HCT116 (cell line): ENCODE results near the gene CALML6. TPM values are rescaled to one million over a fixed set of nuclear protein-coding genes. Genes with fewer than 3 reads are reported as not detected.

Source experiments
- ATAC-seq: fragments of 200-7000 bp; cut with Tn5 transposase; 2 replicates; pipeline ENCODE4 v1.9.1; 2020; ENCODE audit warnings: mild to moderate bottlenecking, moderate library complexity
- BruUV-seq: library from RNA; stranded (reverse); fragments of 400-500 nt; replicated peaks from 2 replicates; lab custom pipeline; 2021; lab: Mats Ljungman, UMichigan
- CTCF ChIA-PET: fragments of 300-600 bp; sonication (Branson Sonifier 250); formaldehyde crosslinking; loops from one replicate; lab custom pipeline; 2021; ENCODE audit warnings: antibody characterized with exemption; lab: Charles Lee
- POLR2A ChIA-PET: fragments of 300-600, 350-600 bp; sonication (Branson Sonifier 250); formaldehyde crosslinking; loops from one replicate; lab custom pipeline; 2021; ENCODE audit warnings: antibody characterized with exemption; lab: Charles Lee
- RAD21 ChIA-PET, 2 experiments: fragments of 300-600 bp; sonication (Branson Sonifier 250); formaldehyde crosslinking; loops; one replicate each; lab custom pipeline; 2023; ENCODE audit warnings: low total read pairs in 2 of 2; ENCODE audit not compliant: uncharacterized antibody in 2 of 2, unreplicated experiment in 2 of 2, low non-redundant PET in 1 of 2; lab: Charles Lee
- DNase-seq: peaks from one replicate; pipeline ENCODE4 v3.0.0-alpha.2; 2010; ENCODE audit warnings: low read depth, low spot score
- H2AFZ ChIP-seq: fragments of 200-600 bp; shearing (Covaris generic), sonication (generic); 2 replicates; pipeline ENCODE4 v1.6.1; 2017; ENCODE audit warnings: low read depth, mixed run types, mixed read lengths, antibody characterized with exemption, low read length; ENCODE audit not compliant: poor library complexity, severe bottlenecking
- H3K27ac ChIP-seq: 2 replicates; pipeline ENCODE4 v1.5.1; 2012; ENCODE audit warnings: low read depth, low read length
- H3K27me3 ChIP-seq: fragments of 200-600 bp; sonication (generic); 2 replicates; pipeline ENCODE4 v1.6.1; 2016; ENCODE audit warnings: mixed run types, low read length, mixed read lengths; ENCODE audit not compliant: insufficient read depth
- H3K36me3 ChIP-seq, 2 experiments: fragments of 200-500 bp in 1 of 2; fragments of 200-600 bp in 1 of 2; sonication (Bioruptor generic) in 1 of 2; sonication (generic) in 1 of 2; 2 replicates each; pipeline versions ENCODE4 v1.5.1 to v1.6.1; 2014 to 2016; ENCODE audit warnings: low read length in 2 of 2, inconsistent platforms in 1 of 2, mixed read lengths in 1 of 2, mixed run types in 1 of 2; ENCODE audit not compliant: insufficient read depth in 2 of 2, control insufficient read depth in 1 of 2
- H3K4me1 ChIP-seq, 2 experiments: fragments of 200-600 bp in 1 of 2; sonication (generic) in 1 of 2; 2 replicates each; pipeline versions ENCODE4 v1.5.1 to v1.6.1; 2012 to 2017; ENCODE audit warnings: low read length in 2 of 2, inconsistent platforms in 1 of 2, mild to moderate bottlenecking in 1 of 2, mixed read lengths in 1 of 2, mixed run types in 1 of 2, moderate library complexity in 1 of 2; ENCODE audit not compliant: insufficient read depth in 2 of 2, control insufficient read depth in 1 of 2
- H3K4me2 ChIP-seq: fragments of 200-600 bp; sonication (generic); 2 replicates; pipeline ENCODE4 v1.6.1; 2017; ENCODE audit warnings: mixed run types, low read length, mixed read lengths
- H3K4me3 ChIP-seq, 2 experiments: fragments of 200-600 bp in 1 of 2; sonication (generic) in 1 of 2; replicated peaks in 1 of 2; 2 replicates each; pipeline ENCODE4 v1.5.1; 2011 to 2016; ENCODE audit warnings: low read length in 2 of 2, control low read depth in 1 of 2, low read depth in 1 of 2, mild to moderate bottlenecking in 1 of 2, mixed read lengths in 1 of 2, mixed run types in 1 of 2
- H3K79me2 ChIP-seq: fragments of 200-600 bp; sonication (generic); 2 replicates; pipeline ENCODE4 v1.6.1; 2017; ENCODE audit warnings: mild to moderate bottlenecking, mixed run types, low read length, moderate library complexity, mixed read lengths; ENCODE audit not compliant: insufficient read depth
- H3K9ac ChIP-seq: fragments of 200-600 bp; sonication (generic); 2 replicates; pipeline ENCODE4 v1.6.1; 2016; ENCODE audit warnings: low read length, mixed read lengths
- H3K9me2 ChIP-seq: fragments of 200-600 bp; sonication (generic), shearing (Covaris generic); 2 replicates; pipeline ENCODE4 v1.6.1; 2017; ENCODE audit warnings: mixed run types, mild to moderate bottlenecking, moderate library complexity; ENCODE audit not compliant: insufficient read depth
- H3K9me3 ChIP-seq, 2 experiments: fragments of 200-500 bp in 1 of 2; fragments of 200-600 bp in 1 of 2; sonication (Bioruptor generic) in 1 of 2; sonication (generic) in 1 of 2; 2 replicates each; pipeline ENCODE4 v1.6.1; 2014 to 2017; ENCODE audit warnings: low read length in 2 of 2, mixed read lengths in 2 of 2, inconsistent platforms in 1 of 2, low read depth in 1 of 2, mild to moderate bottlenecking in 1 of 2, mixed run types in 1 of 2, moderate library complexity in 1 of 2; ENCODE audit not compliant: control insufficient read depth in 1 of 2, insufficient read depth in 1 of 2
- H4K20me1 ChIP-seq: fragments of 200-600 bp; sonication (generic), shearing (Covaris generic); 2 replicates; pipeline ENCODE4 v1.6.1; 2017; ENCODE audit warnings: mixed run types, mild to moderate bottlenecking, moderate library complexity; ENCODE audit not compliant: insufficient read depth
- ATF3 ChIP-seq: IDR thresholded peaks from 2 replicates; pipeline ENCODE4 v1.6.1; 2012
- EZH2 ChIP-seq: fragments of 200-600 bp; sonication (generic); IDR thresholded peaks from 2 replicates; pipeline ENCODE4 v1.6.1; 2017; ENCODE audit warnings: antibody characterized with exemption, mixed run types
- FOSL1 ChIP-seq: IDR thresholded peaks from 2 replicates; pipeline ENCODE4 v1.6.1; 2012; ENCODE audit warnings: low read depth
- REST ChIP-seq: IDR thresholded peaks from 2 replicates; pipeline ENCODE4 v1.6.1; 2012; ENCODE audit warnings: low read depth
- SP1 ChIP-seq: IDR thresholded peaks from 2 replicates; pipeline ENCODE4 v1.6.1; 2012; ENCODE audit warnings: low read depth
- TCF7L2 ChIP-seq: IDR thresholded peaks from 2 replicates; pipeline ENCODE4 v1.7.0; 2011; ENCODE audit warnings: borderline replicate concordance, inconsistent platforms; ENCODE audit not compliant: insufficient read depth, insufficient read length; ENCODE audit errors: extremely low read depth
- YY1 ChIP-seq: IDR thresholded peaks from 2 replicates; pipeline ENCODE4 v1.6.1; 2011; ENCODE audit warnings: low read length, low read depth, moderate library complexity, mild to moderate bottlenecking; ENCODE audit not compliant: insufficient replicate concordance; ENCODE audit errors: extremely low read depth
- intact Hi-C: fragments of 100-400 bp; cut with micrococcal nuclease; formaldehyde crosslinking; loops from 2 replicates; pipeline ENCODE4 v1.10.0; 2022
- total RNA-seq: library from RNA; stranded (reverse); gene quantifications from one replicate; pipeline ENCODE4 v1.2.1, GENCODE V29; 2021; ENCODE audit not compliant: unreplicated experiment

Gene CALML6
- total RNA-seq, 1 experiment from 2014 or later, result 2.3 TPM

- no peak for TF ChIP-seq FOSL1
- TF ChIP-seq SP1, result no peak
- no peak for TF ChIP-seq REST
- no peak for TF ChIP-seq ATF3
- no peak for TF ChIP-seq YY1
- no peak for TF ChIP-seq EZH2
- TF ChIP-seq TCF7L2, result no peak
Observed at GRCh38 chr1:1937061-1937460, 22.0 kb downstream of the CALML6 start.

More at GRCh38 chr1:1937061-1937460, 22.0 kb downstream of the CALML6 start:
- ChIA-PET CTCF (no interaction called here), RAD21 (no interaction called here), POLR2A (no interaction called here)
- intact Hi-C loops, result no loop called here
- H3K27ac ChIP-seq, result no peak overlapping the region
- H3K4me3 ChIP-seq, result no peak overlapping the region
- H3K4me2 ChIP-seq, result no peak overlapping the region
- no peaks in the 10 kb centered on the region for H4K20me1 ChIP-seq
- no peaks in the 10 kb centered on the region for H3K36me3 ChIP-seq
- H3K9me3 ChIP-seq, result peaks cover 0 to 9% of the 10 kb centered on the region in 2 experiments; a peak in 1 of 4 replicates
- no peak for ATAC-seq
- H3K4me1 ChIP-seq, result no peaks in the 10 kb centered on the region
- H3K27me3 ChIP-seq, result no peaks in the 10 kb centered on the region
- H3K79me2 ChIP-seq, result no peaks in the 10 kb centered on the region
- no TSS peak for BruUV-seq
- no peaks in the 10 kb centered on the region for H3K9me2 ChIP-seq
- H3K9ac ChIP-seq, result no peak overlapping the region
- no peak for DNase-seq
- no peak overlapping the region for H2AFZ ChIP-seq
